GM19035 (cell line): ENCODE measurements around the gene NFATC2.
"Not testable (repeated sequence)": the region's sequence is repeated elsewhere in the genome, so short reads cannot be mapped to it uniquely, and the experiment has no call there.

Experiments
- ATAC-seq: cut with Tn5 transposase; IDR thresholded peaks from one replicate; pipeline ENCODE4 v1.9.1; 2021; ENCODE audit not compliant: unreplicated experiment

Gene NFATC2

GRCh38 chr20:51541189-51542032, 1.1 kb downstream of the NFATC2 start:
- peak; percentile 49 for ATAC-seq

- no peak for ATAC-seq
Measured at GRCh38 chr20:51540580-51540979, 1.9 kb downstream of the NFATC2 start.

- ATAC-seq: not testable (repeated sequence)
Measured at GRCh38 chr20:51540074-51540473, 2.4 kb downstream of the NFATC2 start.

GRCh38 chr20:51536116-51537069, 6.1 kb downstream of the NFATC2 start:
- ATAC-seq: no peak

- no peak for ATAC-seq
Measured at GRCh38 chr20:51535674-51536073, 6.8 kb downstream of the NFATC2 start.

GRCh38 chr20:51535075-51535386, 7.5 kb downstream of the NFATC2 start:
- no peak for ATAC-seq

GRCh38 chr20:51533291-51534172, 9.0 kb downstream of the NFATC2 start:
- no peak for ATAC-seq

- ATAC-seq: no peak
Measured at GRCh38 chr20:51532577-51533191, 9.8 kb downstream of the NFATC2 start.

GRCh38 chr20:51531712-51532456, 10.6 kb downstream of the NFATC2 start:
- no peak for ATAC-seq

- ATAC-seq: peak; percentile 54
Measured at GRCh38 chr20:51531141-51531710, 11.3 kb downstream of the NFATC2 start.

GRCh38 chr20:51529758-51530157, 12.8 kb downstream of the NFATC2 start:
- ATAC-seq: peak; percentile 29

GRCh38 chr20:51529081-51529681, 13.3 kb downstream of the NFATC2 start:
- no peak for ATAC-seq

GRCh38 chr20:51528263-51529027, 14.1 kb downstream of the NFATC2 start:
- no peak for ATAC-seq

GRCh38 chr20:51526754-51527153, 15.8 kb downstream of the NFATC2 start:
- no peak for ATAC-seq

- ATAC-seq: no peak
Measured at GRCh38 chr20:51526106-51526470, 16.4 kb downstream of the NFATC2 start.

GRCh38 chr20:51525241-51526105, 17.0 kb downstream of the NFATC2 start:
- ATAC-seq: no peak

- ATAC-seq: no peak
Measured at GRCh38 chr20:51523276-51524013, 19.1 kb downstream of the NFATC2 start.
